HUDEP-2 (cell line): ENCODE results near the gene DNAH11.

Experiments used
- DNase-seq, 76 experiments: peaks; one replicate each; lab custom pipeline; 2025; ENCODE audit not compliant: unreplicated experiment in 76 of 76; lab: John Stamatoyannopoulos, UW

Gene DNAH11

DNA sequence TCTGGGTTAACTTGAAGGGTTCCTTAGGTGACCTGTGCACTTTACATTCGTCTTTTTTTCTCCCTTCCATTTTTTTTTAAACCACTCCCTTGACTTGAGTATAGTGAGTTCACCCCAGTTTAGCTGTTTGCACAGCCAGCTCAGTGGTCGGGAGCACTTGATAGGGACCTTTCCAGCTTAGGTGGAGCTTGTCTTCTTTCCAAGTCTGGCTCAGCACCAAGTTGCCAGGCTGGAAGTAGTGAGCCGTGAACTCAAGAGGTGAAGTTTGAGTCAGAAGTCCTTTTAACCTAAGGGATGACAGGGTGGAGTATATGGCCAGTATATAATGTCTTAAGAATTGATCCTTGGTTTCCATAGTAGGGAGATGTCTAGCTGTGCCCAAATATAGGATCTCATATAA lies 7.2 kb downstream of the DNAH11 start:
- DNase-seq = no peak

- no peak for DNase-seq
Measured at GRCh38 chr7:21550821-21551531, 8.1 kb downstream of the DNAH11 start.

GRCh38 chr7:21562385-21562784 lies 19.5 kb downstream of the DNAH11 start:
- no peak for DNase-seq

DNA sequence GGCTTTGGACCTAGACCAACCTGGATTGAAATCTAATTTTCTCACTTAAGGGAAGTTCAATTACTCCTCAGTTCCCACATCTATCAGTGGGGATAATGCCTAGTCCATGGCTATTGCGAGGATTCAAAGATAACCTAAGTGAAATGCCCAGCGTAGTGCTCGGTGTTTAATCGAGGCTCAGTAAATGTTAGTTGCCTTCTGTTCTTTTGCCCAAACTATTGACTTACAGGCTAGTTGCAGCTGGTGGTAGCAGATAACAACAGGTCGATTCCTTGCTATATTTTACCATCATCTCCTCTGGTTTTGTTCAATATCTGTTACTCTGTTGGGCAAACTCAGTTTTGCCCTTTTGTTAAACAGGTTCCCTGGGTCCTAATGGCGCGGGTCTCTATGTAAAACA lies 22.8 kb downstream of the DNAH11 start:
- no peak for DNase-seq

GRCh38 chr7:21566094-21566493 lies 23.3 kb downstream of the DNAH11 start:
- DNase-seq = no peak

GRCh38 chr7:21568762-21569161 lies 25.9 kb downstream of the DNAH11 start:
- peak in 15 of 76 experiments; percentile 1 to 36 (median 11) for DNase-seq

DNA sequence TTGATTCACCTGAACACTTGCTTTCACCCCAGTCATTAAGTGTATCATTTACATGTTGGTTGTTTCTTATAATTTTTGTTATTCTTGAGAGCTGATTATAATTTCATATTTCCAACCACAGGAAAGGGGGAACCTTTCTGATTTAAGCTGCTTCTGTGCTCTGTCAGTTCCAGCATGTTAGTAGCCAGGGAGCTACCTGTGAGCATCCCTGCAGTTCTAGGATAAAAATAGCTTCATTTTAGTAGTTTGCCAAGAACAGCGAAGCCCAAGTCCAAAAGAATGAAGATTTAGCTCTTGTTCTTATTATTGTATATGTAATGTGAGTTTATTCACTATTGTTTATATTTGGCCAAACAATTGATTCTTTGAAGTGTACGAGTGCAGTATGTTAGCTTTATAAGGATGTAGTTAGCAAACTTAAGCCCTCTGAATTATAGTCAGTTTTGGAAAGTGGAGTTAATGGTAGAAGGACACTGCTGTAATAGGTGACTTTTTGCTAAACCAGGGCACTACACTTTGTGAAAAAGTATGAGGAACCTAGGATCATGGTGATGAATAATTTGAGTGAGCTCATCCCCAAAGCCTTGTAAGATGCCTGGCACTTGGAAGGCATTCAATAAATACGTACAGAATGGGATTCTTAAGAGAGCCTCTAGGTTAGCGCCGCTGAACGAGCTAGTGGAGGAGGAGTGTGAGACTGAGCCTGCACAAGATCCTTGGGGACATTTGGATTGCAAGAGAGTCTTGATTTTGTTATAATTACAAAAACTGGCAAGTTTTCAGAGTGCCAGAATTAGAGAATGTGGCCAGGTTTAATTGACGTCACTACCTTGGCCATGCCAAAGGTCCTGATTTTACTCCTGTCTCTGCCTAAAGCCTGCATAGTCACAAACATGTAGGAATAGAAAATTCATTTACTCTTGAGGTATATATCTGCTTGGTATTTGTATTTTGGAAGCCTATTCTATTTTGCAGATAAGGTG lies 29.8 kb downstream of the DNAH11 start:
- DNase-seq = no peak

- no peak for DNase-seq
Measured at GRCh38 chr7:21579341-21580072, 36.7 kb downstream of the DNAH11 start.

GRCh38 chr7:21580073-21580521 lies 37.3 kb downstream of the DNAH11 start:
- no peak for DNase-seq

- DNase-seq = no peak
Measured at GRCh38 chr7:21585070-21585724, 42.4 kb downstream of the DNAH11 start.

DNA sequence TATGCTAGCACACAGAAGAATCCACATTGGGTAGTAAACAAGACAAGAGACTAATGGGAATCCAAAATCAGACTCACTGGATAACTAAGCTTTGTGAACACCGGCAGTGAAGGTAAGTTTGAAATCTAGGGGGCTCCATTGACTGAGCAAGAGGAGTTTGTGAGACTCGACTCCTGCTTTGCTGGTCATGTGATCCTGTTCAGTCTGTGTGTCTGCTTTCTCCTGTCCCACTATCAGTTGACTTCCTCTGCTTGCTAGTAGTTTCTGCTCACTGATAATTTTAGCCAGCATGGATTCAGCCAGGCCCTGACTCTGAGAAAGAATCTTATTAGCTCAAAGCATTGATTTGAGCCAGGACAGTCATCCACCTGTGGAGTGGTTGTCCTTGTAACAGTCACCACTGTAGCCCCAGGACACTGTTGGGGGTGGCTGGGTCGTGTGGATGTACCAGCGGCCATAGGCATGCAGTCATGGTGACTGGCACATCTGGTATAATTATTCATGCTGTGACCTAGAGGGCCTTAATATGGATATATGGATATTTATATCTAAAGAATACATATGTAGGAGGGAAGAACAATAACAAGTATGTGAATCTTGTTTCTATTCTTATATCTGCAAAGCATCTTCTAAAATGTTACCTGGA lies 44.4 kb downstream of the DNAH11 start:
- DNase-seq = no peak

- DNase-seq = no peak
Measured at GRCh38 chr7:21596801-21597200, 54.0 kb downstream of the DNAH11 start.

DNA sequence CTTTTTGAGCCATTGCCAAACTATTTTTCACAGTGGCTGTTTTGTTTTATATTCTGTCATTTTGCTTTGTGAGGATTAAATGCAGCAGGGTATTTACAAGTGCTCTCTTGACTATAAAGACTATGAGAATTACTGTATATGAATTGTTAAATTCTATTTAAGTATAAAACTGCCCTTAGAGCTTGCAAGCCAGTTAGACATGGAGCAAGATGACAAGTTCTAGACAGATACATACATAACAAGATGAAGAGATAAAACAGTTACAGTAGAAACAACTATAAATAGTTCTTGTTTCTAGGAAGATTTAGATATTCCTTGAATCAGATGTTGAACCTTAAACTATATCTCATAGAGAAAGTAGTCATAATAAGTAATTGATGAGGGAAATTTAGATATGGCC lies 60.6 kb downstream of the DNAH11 start:
- DNase-seq = no peak

GRCh38 chr7:21603972-21604749 lies 61.3 kb downstream of the DNAH11 start:
- DNase-seq = no peak

DNA sequence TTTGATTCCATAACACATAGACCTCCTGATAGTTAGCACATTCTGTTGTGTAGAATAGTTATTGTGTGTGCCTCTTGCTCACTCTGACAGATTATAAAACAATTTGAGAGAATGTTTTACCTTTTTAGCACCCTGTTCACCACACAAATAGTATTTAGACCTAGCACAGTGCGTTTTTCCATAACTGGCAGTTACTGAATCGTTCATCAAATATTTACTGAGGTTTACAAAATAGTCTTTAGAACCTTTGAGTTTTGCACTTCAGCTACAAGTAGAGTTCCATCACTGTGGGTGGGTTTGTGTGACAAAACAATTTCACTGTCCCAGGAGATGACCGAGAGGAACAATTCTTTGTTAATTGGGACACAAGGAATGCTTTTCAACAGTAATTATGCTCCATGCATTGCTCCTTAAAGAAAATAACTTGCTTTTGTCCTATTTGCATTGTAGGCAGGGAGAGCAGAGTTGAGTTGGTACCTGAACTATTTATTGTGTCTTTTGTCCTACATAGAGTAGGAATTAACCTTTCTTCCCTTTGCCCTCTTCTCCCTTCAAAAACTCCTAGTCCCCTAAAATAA lies 62.3 kb downstream of the DNAH11 start:
- no peak for DNase-seq

DNA sequence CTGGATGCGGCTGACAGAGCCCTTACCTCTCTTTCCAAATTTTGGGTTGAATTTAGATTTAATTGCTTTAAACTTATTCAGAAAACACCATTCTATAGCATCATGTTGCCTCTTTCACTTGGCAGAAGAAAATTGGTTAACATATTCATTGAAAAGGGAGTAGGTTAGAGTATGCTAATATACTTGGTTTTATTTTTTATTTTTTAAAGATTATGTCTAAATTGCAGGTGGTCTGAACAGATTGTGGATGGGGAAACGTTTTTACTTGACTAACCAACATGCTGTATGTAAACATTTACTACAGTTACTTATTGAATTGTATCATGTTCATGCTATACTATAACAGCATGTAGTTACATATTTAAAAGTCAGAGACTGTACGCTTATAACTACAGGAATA lies 65.6 kb downstream of the DNAH11 start:
- DNase-seq = no peak

GRCh38 chr7:21611129-21611528 lies 68.3 kb downstream of the DNAH11 start:
- no peak for DNase-seq

GRCh38 chr7:21616091-21616490 lies 73.3 kb downstream of the DNAH11 start:
- DNase-seq = no peak
